Measurements from ENCODE around the gene LGALS7. TPM values are rescaled to one million over a fixed set of nuclear protein-coding genes. Genes with fewer than 3 reads are reported as not detected.

Gene LGALS7
- total and polyA plus RNA-seq, 7 donors, result not detected

DNA sequence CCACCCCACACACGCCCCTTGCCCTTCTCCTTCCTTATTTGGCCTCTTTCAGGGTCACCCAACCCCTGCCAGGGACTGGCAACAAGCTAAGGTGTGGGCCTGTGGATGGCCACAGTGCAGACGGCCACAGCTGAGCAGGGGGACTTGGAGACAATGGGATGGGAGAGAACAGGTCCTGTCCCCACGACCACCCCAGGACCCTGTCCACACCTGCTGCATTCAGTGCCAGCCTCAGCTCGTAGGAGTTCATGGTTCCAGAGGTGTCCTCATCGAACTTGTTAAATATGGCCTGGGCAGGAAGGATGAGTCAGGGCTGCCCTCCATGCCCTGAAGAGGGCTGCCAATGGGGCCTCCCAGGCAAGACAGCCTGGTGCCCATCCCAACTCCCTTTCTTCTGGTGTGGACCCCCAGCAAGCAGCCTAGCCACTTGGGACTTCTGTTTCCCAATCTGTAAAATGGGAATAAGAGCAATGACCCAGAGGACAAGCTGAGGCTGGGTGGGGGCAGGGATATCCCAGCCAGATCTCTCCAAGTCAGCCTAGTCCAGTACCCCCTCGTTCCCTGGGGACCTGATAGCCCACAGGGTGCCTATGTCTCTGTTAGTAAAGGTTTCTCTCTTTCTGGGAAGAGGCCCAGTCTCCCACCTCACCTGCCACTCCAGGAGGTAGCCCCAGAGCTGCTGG lies 39.7 kb downstream of the LGALS7 start:
- Histone ChIP-seq H3K4me3 (no peak overlapping the region), H3K9me3 (no peaks in the 10 kb centered on the region), H3K27me3 (no peaks in the 10 kb centered on the region), H3K36me3 (peaks cover 0 to 25% (median 15%) of the 10 kb centered on the region in 4 donors), H3K4me1 (peaks cover 0 to 25% (median 12%) of the 10 kb centered on the region in 4 donors), H3K27ac (peak overlapping the region; percentile 66 to 80 (median 74))
- no peak for TF ChIP-seq POLR2A (IDR thresholded peaks at IDR 0.05)
- TF ChIP-seq EP300 (IDR thresholded peaks at IDR 0.05), result no peak
- TF ChIP-seq, protein P1, sequence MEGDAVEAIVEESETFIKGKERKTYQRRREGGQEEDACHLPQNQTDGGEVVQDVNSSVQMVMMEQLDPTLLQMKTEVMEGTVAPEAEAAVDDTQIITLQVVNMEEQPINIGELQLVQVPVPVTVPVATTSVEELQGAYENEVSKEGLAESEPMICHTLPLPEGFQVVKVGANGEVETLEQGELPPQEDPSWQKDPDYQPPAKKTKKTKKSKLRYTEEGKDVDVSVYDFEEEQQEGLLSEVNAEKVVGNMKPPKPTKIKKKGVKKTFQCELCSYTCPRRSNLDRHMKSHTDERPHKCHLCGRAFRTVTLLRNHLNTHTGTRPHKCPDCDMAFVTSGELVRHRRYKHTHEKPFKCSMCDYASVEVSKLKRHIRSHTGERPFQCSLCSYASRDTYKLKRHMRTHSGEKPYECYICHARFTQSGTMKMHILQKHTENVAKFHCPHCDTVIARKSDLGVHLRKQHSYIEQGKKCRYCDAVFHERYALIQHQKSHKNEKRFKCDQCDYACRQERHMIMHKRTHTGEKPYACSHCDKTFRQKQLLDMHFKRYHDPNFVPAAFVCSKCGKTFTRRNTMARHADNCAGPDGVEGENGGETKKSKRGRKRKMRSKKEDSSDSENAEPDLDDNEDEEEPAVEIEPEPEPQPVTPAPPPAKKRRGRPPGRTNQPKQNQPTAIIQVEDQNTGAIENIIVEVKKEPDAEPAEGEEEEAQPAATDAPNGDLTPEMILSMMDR (IDR thresholded peaks at IDR 0.05), result no peak
- TF ChIP-seq POLR2AphosphoS5 (IDR thresholded peaks at IDR 0.05), result peak in 1 of 4 donors; percentile 17
- peak; percentile 63 for DNase-seq
- WGBS, 2 donors, result 43 to 75% methylated on average over 6 of the region's 6 CpGs
- intact Hi-C loops (cut with DNase I), result no loop called here

DNA sequence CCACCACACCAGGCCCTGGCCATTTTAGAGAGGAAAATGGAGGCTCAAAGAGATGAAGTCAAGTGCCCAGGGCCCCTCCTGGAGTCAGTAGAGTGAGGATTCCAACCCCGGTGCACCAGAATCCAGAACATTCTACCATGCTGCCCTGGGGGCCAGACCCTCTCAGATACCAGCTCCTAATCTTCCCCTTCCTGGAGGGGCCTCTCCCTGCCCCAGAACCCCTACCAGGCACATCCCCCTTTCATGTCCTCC lies 40.1 kb downstream of the LGALS7 start:
- no peaks in the 10 kb centered on the region for H3K9me3 ChIP-seq
- TF ChIP-seq POLR2AphosphoS5 (IDR thresholded peaks at IDR 0.05) (no peak), POLR2A (IDR thresholded peaks at IDR 0.05) (no peak), EP300 (IDR thresholded peaks at IDR 0.05) (no peak)
- TF ChIP-seq, protein P1 (IDR thresholded peaks at IDR 0.05), result no peak
- intact Hi-C loops (cut with DNase I), result no loop called here
- peaks cover 0 to 30% (median 16%) of the 10 kb centered on the region in 4 donors for H3K4me1 ChIP-seq
- H3K27ac ChIP-seq, result peak overlapping the region; percentile 66 to 80 (median 74)
- H3K27me3 ChIP-seq, result no peaks in the 10 kb centered on the region
- no peak overlapping the region for H3K4me3 ChIP-seq
- WGBS, 2 donors, result 96 to 100% methylated on average over 1 of the region's 1 CpG
- no peak for DNase-seq
- H3K36me3 ChIP-seq, result peaks cover 0 to 28% (median 18%) of the 10 kb centered on the region in 4 donors

DNA sequence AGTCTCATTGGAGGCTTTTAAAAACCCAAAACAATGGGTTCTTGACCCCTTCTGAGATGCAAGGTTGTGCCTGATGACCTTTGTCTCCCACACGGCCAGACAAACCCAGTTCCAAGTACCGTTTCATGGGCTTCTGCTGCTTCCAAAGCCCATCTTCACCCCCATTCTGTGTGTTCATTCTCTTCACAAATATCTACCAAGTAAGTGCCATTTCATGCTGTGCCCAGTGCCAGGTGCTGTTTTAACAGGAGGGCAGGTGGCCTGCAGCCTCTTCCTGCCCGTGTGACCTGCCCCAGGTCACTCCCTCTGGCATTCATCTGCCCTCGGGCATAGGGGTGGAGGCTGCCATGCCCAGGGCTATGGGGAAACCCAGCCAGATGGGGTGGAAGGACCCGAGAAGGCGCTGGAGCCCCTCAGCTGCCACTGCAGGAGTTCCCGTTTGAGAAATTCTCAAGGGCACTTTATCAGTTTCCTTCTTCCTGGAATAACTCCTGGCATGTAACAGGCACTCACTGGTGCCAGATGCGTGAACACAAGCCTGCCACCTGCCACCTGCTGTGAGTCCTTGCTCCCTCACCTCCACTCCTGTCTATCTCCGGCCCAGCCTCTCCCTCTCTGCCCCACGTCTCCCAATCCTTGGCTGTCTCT lies 41.5 kb downstream of the LGALS7 start:
- TF ChIP-seq EP300 (IDR thresholded peaks at IDR 0.05) (no peak), POLR2A (IDR thresholded peaks at IDR 0.05) (no peak), POLR2AphosphoS5 (IDR thresholded peaks at IDR 0.05) (peak in 2 of 4 donors; percentile 9 to 10)
- 13 to 58% methylated on average over 10 of the region's 10 CpGs for WGBS, 2 donors
- DNase-seq, result peak; percentile 59
- H3K4me3 ChIP-seq, result no peak overlapping the region
- intact Hi-C loops (cut with DNase I), result no loop called here
- peak overlapping the region; percentile 52 to 80 (median 74) for H3K27ac ChIP-seq
- peaks cover 0 to 42% (median 30%) of the 10 kb centered on the region in 4 donors for H3K36me3 ChIP-seq
- peaks cover 0 to 36% (median 25%) of the 10 kb centered on the region in 4 donors for H3K4me1 ChIP-seq
- H3K27me3 ChIP-seq, result no peaks in the 10 kb centered on the region
- H3K9me3 ChIP-seq, result no peaks in the 10 kb centered on the region

DNA sequence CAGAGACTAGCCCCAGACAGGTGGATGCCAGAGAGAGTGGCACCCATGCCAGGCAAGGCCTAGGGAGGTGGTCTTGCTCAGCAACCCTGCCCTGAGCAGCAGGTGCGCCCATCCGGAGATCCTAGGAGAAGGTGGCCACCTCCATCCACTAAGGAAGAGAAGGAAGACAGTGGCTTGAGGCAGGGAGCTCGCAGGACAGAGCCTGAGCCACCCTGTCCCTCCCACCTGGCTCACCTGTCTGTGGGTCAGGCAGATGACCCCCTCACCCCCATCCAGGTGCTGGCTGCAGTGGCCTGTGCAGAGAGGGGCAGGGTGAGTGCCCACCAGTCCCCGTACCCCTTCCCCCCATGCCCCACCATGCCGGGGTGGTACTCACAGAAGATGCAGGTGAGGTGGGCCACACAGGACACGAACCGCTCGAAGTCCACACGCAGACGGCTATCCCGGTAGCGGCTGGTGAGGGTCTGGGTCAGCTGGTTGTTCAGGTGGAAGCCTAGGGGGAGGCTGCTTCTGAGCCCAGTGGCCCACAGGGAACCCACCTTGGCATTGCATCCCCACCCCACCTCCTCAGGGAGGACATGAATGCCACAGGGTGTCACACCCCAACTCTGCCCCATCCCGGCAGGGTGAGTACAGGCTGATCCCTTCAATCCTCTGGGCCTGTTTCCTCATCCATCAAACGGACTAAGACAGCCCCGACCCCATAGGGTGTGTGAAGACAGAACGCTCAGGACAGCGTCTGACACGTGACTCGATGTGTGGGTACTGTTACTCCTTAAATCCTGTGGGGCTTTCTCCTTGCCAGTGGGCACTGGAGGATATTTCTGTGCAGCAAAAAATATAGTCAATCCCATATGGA lies 42.4 kb downstream of the LGALS7 start:
- Histone ChIP-seq H3K27ac (peak overlapping the region; percentile 35 to 80 (median 54)), H3K4me1 (peaks cover 0 to 28% (median 18%) of the 10 kb centered on the region in 4 donors), H3K27me3 (no peaks in the 10 kb centered on the region), H3K4me3 (no peak overlapping the region), H3K9me3 (no peaks in the 10 kb centered on the region), H3K36me3 (peaks cover 0 to 50% (median 37%) of the 10 kb centered on the region in 4 donors)
- TF ChIP-seq, protein P1 (IDR thresholded peaks at IDR 0.05), result no peak
- TF ChIP-seq POLR2A (IDR thresholded peaks at IDR 0.05), result no peak
- peak in 2 of 4 donors; percentile 10 to 27 for TF ChIP-seq POLR2AphosphoS5 (IDR thresholded peaks at IDR 0.05)
- 62 to 88% methylated on average over 19 of the region's 19 CpGs for WGBS, 2 donors
- intact Hi-C loops (cut with DNase I), result no loop called here
- DNase-seq, result peak; percentile 62

DNA sequence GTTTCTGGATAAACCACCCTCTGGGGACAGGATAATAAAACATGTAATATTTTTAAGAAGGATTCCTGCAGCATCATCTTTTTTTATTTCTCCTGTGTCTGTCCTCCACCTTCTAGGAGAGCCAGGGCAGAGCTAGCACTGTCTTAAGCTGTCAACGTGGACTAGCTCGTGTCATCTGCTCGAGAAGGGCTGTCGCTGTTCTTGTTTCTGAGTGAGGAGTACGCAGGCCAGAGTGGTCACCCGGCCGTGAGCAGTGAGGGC lies 42.9 kb downstream of the LGALS7 start:
- WGBS, 2 donors, result 69 to 91% methylated on average over 7 of the region's 7 CpGs
- TF ChIP-seq POLR2A (IDR thresholded peaks at IDR 0.05), result no peak
- TF ChIP-seq POLR2AphosphoS5 (IDR thresholded peaks at IDR 0.05), result no peak
- TF ChIP-seq EP300 (IDR thresholded peaks at IDR 0.05), result no peak
- TF ChIP-seq, protein P1 (IDR thresholded peaks at IDR 0.05), result no peak
- H3K4me1 ChIP-seq, result peaks cover 0 to 32% (median 17%) of the 10 kb centered on the region in 4 donors
- no peaks in the 10 kb centered on the region for H3K9me3 ChIP-seq
- intact Hi-C loops (cut with DNase I), result no loop called here
- H3K4me3 ChIP-seq, result no peak overlapping the region
- peaks cover under 1 to 55% (median 43%) of the 10 kb centered on the region in 4 donors for H3K36me3 ChIP-seq
- H3K27me3 ChIP-seq, result no peaks in the 10 kb centered on the region
- DNase-seq, result peak; percentile 51
- peak overlapping the region in 2 of 4 donors; percentile 56 to 80 for H3K27ac ChIP-seq
